HG02870 (cell line): ENCODE data around the gene CCDC85B.

Experiments used
- ATAC-seq: cut with Tn5 transposase; IDR thresholded peaks from one replicate; pipeline ENCODE4 v1.9.1; 2021; ENCODE audit warnings: mild to moderate bottlenecking, moderate library complexity; ENCODE audit not compliant: unreplicated experiment

Gene CCDC85B

DNA sequence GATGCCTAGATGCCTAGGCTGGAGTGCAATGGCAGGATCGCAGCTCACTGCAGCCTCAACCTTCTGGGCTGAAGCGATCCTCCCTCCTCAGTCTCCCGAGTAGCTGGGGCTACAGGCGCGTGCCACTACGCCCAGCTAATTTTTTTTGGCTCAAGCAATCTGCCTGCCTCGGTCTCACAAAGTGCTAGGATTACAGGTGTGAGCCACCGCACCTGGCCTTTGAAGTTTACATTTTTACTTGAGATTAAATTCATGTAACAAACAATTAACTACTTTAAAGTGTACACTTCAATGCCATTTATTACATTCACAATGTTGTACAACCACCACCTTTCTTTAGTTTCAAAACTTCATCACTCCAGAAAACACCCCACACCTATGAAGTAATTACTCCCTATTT is 13.2 kb downstream of the CCDC85B start:
- no peak for ATAC-seq

DNA sequence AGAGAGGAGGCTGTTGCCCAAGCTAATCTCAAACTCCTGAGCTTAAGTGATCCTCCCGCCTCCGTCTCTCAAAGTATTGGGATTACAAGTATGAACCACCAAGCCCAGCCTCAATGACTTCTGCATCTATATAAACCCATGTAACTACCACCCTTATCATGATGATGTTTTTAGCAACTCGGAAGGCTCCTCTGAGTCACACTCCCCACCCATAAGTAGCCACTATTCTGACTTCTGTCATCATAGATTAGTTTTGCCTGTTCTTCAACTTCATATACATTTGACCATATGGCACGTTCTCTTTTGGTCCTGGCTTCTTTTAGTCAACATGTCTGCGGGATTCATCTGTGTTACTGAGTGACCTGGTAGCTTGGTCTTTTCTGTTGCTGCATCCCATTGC is 16.1 kb downstream of the CCDC85B start:
- ATAC-seq, result no peak

DNA sequence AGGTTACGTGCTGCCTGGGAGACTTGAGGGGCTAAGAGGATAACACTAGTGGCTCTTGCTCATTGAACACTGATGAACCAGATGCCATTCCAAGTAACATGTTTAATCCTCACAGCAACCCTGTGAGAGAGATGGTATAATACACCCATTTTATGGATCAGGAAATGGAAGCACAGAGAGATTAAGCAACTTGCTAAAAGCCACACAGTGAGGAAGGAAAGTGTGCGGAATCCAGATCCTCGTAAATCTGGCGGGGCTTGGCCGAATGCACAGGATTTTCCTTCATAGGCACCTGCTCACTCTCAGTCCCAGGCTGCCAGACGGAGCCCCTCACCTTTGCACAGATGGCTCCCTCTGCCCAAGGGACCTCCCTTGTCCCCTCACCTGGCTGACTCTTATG is 17.4 kb downstream of the CCDC85B start:
- ATAC-seq, result no peak

DNA sequence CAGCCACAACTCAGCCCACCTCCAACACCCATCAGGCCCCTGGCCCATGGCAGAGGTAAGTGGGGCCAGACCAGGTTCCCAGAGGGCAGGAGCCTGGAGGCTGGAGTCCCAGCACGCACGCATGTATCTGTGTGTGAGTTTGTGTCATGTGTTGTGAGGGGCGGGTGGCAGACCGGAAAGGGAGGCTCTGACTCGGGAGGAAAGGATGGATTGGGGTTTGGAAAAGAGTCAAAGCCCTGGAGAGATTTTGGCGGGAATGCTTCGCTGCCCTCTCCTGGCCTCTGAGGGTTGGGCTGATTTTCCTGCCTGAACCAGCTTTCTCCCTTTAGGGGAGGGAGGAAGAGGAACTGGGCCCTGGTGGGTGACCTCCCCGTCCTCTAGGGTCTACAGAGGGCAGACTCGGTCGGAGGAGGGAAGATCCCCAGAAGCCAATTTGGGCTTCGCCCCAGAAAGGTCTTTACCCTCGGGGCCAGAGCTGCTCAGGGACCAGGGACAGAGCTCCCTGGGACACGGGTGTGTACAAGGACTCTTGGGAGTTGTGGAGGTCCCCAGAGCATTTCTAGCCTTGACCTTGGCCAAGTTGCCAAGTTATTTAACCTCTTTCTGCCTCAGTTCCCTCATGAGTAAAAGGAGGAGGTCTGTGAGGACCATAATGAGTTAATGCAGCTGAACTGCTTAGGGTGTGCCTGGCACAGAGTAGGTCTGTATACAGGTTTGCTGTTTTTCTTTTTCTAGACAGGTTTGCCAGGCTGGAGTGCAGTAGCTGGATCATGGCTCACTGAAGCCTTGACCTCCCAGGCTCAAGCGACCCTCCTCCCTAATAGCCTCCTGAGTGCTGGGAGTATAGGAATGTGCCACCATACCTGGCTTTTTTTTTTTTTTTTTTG is 21.5 kb downstream of the CCDC85B start:
- ATAC-seq, result no peak

DNA sequence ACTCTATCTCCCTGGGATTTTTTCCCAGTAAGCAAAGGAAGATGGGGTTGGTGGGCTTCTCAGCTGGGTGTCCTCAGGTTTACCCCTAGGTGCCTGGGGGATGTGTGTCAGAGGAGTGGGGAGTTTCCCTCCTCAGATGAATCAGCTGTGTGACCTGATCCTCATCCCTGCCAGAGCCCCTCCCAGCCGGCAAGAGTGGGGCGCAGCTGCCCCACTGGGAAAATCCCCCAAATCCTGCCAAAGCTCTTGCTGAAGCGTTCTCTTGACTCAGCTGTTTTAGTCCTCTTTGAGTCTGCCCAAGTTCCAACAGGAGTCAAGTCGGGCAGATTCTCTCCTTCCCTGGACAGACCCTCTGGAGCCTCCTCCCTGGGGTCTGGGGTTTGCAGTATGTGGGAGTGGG is 22.4 kb downstream of the CCDC85B start:
- no peak for ATAC-seq

DNA sequence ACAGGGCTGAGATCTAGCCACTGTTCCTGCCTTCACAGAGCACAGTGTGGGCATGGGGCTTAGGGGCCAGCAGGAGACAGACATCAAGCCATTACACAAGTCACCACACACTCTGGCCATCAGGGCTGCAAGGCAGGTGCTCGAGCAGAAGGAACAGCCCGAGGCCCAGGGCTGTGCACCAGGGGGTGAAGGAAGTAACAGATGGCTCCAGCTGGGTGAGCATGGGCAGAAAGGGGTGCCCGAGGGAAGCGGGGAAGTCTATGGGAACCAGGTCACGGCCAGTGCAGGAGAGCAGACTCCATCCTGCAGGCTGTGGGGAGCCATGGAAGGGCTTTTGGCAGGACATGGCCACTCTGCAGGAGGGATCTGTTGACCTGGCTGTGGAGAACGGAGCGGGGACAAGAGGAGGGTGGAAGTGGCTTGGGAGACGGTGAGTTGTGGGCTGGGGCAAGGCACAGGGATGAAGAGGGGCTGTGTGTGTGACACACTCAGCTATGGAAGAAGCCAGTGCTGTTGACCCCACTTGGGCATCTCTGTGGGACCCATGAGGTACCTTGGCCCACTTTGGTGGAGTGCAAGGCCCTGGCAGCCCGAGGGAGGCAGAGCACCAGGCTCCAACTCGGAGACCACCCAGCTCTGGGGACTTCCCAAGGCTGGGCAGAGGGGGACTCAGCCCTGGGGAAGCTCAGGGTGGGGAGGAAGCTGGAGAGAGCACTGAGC is 24.8 kb downstream of the CCDC85B start:
- ATAC-seq, result no peak

DNA sequence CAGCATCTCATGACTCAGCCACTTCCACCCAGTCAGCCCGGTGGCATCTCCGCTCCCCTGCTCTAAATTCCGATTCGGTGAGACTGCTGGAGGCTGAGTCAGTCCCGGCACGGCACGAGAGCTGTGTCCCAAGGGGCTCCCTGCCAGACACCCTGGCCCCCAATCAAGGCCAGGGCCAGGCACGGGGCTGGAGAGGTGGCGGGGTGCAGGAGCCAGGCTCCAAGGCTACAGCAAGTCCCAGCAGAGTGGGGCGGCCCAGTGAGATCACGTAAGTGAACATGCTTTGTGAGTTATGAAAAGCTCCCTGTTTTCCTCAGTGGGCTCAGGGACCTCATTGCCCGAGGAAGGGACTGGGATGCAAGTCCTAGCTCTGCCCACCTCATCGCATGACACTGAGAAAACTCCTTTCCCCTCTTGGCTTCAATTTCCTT is 25.4 kb downstream of the CCDC85B start:
- no peak for ATAC-seq

DNA sequence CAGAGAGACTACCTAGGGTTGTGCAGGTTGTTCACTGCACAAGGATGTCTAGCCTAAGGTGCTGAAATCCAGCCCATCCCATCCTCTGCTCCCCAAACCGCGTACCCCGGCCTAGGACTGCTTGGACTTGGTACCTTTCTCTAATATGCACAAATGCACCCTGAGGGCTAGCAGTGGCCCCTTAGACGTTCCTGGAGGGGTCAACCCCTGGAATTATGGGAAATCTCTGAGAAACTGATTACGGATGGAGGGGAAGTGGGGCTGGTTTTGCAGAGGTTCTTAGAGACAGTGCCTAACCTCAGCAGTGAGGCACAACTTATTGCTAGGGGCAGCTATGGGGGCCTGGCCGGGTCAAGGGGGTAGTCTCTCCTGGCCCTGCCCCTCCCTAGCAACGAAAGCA is 25.9 kb downstream of the CCDC85B start:
- no peak for ATAC-seq

DNA sequence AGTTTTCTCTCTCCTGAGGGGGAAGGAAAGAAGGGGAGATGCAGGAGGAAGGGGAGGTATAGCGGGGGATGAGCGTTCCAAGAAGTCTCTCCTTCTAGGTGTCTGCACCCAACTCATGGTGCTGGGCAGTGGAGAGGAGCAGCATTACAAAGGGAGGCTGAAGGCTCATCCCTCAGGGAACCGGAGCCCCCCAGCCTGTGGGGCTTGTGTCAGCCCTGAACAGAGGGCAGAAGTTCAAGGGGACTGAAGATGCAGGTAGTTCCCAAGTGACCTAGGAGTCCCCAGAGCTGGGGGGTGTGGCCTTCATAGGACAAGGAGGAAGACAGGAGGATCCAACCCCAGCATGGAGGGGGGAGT is 26.6 kb downstream of the CCDC85B start:
- no peak for ATAC-seq

DNA sequence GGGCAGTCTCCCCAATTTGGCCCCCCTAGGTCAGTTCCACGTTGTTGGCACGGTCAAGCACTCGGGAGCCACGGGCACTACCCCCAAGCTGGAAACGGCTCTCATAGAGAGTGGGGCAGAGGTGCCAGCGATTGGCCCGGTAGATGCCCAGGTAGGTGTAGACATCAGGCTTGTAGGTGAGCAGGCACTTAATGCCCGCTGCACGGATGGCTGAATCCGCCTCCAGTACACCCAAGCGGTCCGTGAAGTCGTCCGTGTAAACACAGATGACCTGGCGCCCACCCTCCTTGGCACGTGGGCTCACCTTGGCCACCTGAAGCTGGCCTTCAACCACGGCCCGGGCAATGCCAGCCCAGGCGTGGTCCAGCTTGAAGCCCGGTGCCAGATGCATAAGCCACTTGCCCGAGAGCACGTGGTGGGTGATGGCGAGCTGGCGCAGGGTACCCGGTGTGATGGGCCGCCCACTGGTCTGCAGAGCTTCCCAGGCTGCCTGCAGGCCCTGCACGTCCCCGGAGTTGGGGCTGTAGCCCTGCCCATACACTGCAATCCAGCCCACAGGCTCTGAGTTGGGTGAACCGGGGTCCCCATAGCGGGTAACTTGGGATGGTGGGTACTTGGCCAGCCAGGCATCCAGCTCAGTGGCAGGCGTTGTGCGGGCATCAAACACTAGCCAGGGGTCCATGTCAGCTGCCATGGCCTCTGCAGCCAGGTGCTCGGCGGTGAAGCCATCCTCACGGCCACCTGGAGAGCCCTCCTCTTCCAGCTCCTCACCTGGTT is 27.1 kb downstream of the CCDC85B start:
- no peak for ATAC-seq

DNA sequence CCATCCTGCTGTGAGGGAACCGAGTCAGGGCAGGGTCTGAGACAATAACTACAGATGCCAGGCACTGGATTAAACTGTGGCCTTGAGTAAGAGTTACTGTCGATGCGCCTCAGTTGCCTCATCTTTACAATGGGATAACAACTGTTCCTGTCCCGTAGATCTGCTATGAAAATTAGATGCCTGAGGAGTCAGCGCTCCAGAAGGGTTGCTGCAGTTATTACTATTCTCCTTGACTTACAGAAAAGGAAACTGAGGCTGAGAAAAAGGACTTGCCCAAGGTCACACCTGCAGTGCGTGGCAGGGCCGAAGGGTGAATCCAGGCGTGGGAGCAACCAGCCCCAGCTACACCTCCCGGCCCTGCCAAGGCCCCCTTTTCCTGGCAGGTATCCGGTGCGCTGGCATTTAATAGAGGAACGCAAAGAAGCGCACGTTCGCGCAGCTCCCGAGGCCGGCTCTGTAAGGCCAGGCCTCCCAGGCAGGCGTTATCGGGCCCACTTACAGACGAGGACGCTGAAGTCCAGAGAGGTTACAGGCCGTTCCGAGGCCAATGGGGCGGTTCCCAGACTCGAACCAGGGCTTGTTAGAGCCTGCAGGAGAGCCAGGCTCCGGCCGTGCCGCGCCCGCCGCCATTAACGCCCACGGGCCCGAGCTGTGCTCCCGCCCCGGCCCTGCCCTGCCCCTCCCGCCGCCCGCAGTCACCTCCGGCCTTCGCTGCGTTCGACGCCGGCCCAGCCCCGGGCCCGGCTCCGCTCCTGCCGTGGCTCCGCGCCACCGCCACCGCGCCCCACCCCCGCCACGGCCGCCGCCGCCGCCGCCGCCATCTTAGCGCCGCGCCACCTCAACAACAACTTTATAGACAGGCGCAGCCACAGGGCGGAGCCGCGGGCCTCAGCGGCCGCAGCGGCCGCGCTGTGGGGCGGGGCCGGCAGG is 28.0 kb downstream of the CCDC85B start, which contains the start of gene C11orf68:
C11orf68 (minus strand) TSS at position 852 of the 930 bp plus-strand sequence; CDS start at position 821, 31 bp downstream.
- peak; percentile 39 for ATAC-seq

DNA sequence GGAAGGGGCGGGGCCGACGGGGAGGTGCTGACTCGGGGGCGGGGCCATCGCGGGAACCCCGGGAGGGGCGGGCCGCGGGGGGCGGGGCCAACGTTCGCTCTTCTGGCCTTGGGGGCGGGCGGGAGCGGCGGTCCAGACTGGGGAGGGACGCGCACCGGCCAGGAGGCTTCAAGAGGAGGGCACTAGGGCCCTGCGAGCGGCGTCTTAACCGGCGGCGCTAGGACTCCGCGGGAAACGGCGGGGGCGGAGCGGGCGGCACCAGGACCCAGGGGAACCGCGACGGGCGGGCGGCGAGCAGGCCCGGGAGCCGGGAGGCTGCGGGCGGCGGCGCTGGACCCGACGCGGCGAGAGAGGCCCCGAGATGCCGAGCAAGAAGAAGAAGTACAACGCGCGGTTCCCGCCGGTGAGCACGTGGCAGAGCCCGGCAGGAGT is 28.7 kb downstream of the CCDC85B start, which contains the start of gene DRAP1:
DRAP1 (plus strand) TSS at position 286 of the 432 bp plus-strand sequence; CDS start at position 362, 76 bp downstream.
- peak; percentile 80 for ATAC-seq

DNA sequence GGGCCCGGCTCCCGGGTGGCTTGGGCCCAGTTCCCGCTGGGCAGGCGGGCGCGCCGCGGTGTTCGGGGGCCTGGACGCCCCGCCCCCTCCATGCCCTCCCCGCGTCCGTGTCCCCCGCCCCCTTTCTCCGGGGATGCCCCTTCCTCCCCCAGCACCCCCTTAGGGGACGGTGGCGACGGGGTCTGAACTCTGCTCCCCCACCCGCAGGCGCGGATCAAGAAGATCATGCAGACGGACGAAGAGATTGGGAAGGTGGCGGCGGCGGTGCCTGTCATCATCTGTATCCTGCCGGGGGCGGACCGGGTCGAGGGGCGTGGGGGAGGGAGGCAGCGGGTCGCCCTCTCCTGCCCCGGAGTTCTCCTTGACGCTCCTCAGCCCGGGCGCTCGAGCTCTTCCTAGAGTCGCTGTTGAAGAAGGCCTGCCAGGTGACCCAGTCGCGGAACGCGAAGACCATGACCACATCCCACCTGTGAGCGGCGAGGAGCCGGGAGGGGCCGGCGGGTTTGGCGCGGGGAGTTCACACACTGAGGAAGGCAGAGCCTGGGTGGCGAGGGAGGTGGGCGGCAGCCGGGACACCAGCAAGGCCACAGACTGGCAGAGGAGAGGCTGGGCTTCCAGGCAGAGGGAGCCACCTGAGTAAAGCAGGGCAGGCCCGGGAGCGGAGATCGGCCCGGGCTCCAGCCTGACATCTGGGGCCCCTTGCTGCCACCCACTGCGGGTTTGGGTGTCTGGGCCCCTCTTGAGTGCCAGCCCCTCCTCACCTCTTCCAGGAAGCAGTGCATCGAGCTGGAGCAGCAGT is 29.3 kb downstream of the CCDC85B start:
- ATAC-seq, result peak; percentile 22

DNA sequence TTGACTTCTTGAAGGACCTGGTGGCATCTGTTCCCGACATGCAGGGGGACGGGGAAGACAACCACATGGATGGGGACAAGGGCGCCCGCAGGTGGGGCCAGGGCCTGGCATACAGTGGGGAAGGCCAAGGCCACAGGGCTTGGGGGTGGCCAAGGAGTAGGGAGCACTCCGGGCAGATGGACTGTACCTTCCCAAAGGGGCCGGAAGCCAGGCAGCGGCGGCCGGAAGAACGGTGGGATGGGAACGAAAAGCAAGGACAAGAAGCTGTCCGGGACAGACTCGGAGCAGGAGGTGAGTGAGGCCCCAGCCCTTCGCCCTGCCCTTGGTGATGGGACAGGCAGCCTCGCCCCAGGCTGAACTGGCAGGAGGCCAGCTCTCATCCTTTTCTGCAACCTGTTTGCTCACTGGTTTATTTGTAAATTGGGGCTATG is 29.9 kb downstream of the CCDC85B start:
- ATAC-seq, result no peak

DNA sequence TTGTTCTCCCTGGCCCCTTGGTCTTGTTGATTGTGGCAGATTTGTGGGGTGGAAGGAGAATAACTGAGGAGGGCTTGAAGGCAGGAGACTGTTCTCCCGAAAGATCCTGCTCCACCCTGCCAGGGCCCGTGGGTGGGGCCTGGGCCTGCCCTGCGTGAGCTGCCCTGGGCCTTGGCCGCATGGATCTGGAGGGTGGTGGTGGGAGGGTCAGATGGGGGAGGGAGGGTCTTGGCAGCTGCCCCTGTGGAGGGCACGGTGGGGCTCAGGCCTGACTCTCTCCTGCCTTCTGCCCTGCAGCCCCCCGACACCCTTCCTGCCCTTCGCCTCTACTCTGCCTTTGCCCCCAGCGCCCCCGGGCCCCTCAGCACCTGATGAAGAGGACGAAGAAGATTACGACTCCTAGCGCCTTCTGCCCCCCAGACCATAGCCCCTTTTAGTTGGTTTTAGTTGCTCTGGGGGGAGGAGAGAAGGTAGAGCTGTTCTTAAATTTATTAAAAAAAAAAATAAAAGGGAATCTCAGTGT is 30.6 kb downstream of the CCDC85B start:
- ATAC-seq, result no peak

DNA sequence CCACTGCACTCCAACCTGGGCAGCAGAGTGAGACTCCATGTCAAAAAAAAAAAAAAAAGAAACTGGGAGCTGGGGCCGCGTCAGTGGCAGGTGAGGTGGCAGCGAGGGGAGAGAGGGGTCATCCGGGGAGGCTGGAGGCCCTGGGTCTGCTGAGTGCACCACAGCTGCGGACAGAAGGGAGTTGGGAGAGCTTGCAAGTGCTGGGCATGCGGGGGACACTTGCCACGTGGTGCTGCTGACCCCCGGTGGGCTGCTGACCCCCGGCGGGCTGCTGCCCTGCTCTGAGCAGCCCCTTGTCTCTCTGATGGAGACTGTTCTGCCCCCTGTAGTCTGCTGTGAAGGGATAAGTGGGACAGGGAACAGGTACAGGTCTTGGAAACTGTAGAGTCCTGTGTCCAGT is 31.4 kb downstream of the CCDC85B start:
- ATAC-seq, result no peak

DNA sequence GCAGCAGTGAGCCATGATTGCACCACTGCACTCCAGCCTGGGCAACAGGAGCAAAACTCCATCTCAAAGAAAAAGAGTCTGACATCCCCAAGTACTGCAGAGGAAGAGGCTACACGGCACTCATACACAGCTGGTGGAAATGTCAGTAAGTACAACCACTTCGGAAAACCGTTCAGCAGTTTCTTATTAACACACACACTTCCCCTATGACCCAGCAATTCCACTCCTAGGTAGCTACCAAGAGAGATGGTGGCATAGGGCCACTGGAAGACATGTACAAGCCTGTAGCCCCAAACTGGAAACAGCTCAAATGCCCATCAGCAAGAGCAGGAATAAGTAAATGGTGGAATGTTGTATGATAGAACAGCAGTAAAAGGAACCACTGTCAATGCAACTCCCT is 32.1 kb downstream of the CCDC85B start:
- ATAC-seq, result no peak

DNA sequence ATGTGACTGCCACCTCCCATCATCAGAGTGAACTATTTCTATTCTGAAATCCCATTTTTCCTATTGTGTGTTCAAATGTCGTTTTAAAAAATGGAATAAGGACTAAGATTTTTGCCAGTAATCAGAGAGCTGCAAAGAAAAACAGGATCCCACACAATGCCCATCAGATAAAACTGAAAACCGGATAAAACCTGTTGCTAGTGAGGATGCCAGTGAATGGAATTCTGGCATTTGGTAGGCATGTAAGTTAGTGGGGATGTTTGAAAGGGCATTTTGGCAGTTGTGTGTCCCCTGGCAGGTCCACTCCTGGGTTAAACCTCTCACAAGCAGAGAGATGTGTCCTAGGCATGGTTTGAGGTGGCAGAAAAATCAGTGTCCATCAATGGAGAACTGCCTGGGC is 34.9 kb downstream of the CCDC85B start:
- ATAC-seq, result no peak

DNA sequence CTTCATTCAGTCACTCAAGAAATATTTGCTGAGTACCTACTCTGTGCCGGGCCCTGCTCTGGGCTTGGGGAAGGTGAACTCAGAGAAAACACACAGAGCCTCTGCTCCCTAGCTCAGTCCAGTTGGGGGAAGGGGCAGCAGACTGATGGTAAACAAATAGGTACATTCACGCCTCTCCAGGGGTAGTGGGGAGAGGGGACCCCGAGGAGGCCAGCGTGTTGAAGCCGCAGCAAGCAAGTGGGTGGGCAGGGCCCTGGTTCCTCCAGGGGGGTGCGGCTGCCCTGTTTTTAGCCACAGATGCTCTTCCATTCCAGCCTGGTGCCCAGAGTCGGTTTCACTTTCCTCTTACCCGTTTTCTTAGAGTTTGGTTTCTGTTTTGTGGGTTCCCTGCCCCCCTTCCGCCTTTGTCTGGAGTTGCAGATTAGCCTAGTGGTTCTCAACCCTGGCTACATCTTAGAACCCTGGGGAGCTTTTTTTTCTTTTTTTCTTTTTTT is 37.5 kb downstream of the CCDC85B start:
- ATAC-seq, result no peak
